HTERT RPE-1 (cell line): Measurements from ENCODE around the gene RO60.
"Not testable (repeated sequence)": the region's sequence is repeated elsewhere in the genome, so short reads cannot be mapped to it uniquely, and the experiment has no call there.

Experiments
- in situ Hi-C: fragments of 300-500 bp; cut with MboI; formaldehyde crosslinking; loops from 4 replicates; pipeline ENCODE4 v1.14.3; 2020; ENCODE audit warnings: low sequenced_read_pairs

RO60 gene

GRCh38 chr1:193059282-193060114 lies at the start of gene RO60, which contains the start of gene UCHL5:
RO60 (plus strand) TSS chr1:193059612; CDS start chr1:193069055, 9,443 bp downstream.
UCHL5 (minus strand) TSS chr1:193059360; CDS start chr1:193059260, 100 bp downstream.
- in situ Hi-C loops, result no loop called here

DNA sequence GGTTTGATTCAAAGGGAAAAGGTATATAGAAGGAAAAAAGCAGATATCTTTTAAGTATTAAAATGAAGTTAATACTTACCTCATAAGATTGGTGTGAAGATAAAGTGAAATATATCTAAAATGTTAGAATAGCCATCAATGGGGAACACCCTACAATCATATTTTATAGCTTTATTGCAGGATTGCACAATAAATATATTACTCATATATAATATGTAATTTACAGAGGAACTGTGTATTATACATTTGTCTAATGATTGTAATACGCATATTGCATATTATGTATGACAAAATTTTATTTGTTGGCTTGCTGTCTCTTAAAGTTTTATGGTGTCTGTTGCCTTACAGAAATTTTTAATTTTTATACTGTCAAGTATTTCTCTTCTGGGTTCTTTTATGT lies 48.0 kb upstream of the RO60 start:
- in situ Hi-C loops, result no loop called here

- in situ Hi-C loops, result no loop called here
These were observed 46.4 kb upstream of the RO60 start for GRCh38 chr1:193013005-193013404.

DNA sequence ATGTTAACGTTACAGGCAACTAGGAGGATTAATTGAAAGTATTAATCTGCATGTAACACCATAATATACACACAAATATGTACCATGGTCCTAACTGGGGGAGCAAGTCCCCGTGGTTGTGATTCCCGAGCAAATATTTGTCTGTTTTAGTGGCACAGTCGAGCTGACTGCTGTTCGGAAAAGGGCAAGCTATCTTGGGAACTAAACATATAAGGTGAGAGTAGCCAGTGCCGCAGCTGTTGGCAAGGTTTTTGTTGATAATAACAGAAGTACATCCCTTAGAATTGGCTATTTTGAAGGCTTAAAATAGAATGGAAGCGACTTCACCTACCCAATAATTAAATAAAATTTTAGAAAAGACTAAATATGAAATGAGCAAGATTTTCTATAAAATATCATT lies 45.7 kb upstream of the RO60 start:
- in situ Hi-C loops, result no loop called here

DNA sequence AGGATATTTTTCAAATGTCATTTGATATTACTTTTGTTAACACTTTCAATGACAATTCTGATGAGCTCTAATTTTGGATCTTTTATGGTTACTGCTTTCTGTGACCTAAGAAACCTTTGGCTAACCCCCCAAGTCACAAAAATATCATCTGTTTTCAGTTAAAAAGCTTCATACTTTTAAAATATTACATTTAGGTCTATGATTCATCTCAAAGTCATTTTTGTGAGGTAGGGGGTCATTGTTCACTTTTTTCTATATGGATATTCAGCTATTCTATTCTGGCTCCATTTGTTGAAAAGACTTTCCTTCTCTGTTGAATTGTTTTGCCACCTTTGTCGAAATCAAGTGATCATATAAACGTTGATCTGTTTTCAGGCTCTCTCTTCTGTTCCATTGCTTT lies 45.0 kb upstream of the RO60 start:
- in situ Hi-C loops, result no loop called here

DNA sequence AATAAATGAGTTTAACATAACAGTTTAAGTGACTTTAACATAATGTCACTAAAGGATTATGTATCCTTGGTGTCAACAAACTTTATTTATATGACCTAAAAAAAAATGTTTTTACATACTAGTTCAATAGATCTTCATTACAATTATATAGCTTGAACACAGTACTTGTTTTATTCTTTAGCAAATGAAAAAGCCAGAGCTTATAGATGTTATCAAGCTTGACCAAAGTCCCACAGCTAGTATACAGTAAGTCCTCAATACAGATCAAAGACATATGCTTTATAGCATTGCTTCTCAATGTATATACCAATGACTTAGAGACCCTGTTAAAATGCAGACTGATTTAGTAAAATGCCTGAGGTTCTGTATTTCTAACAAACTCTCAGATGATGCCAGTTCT lies 42.6 kb upstream of the RO60 start:
- in situ Hi-C loops, result no loop called here

- in situ Hi-C loops, result no loop called here
These were observed 39.9 kb upstream of the RO60 start for GRCh38 chr1:193019442-193020026.

GRCh38 chr1:193025218-193025617 lies 34.2 kb upstream of the RO60 start:
- in situ Hi-C loops, result no loop called here

- in situ Hi-C loops, result no loop called here
These were observed 29.1 kb upstream of the RO60 start for GRCh38 chr1:193030280-193030679.

GRCh38 chr1:193031431-193031830 lies 28.0 kb upstream of the RO60 start:
- in situ Hi-C loops, result no loop called here

- in situ Hi-C loops, result not testable (repeated sequence)
These were observed 26.6 kb upstream of the RO60 start for GRCh38 chr1:193032643-193033427.

GRCh38 chr1:193033610-193034009 lies 25.8 kb upstream of the RO60 start:
- in situ Hi-C loops, result no loop called here

GRCh38 chr1:193036337-193037047 lies 22.9 kb upstream of the RO60 start:
- in situ Hi-C loops, result no loop called here

DNA sequence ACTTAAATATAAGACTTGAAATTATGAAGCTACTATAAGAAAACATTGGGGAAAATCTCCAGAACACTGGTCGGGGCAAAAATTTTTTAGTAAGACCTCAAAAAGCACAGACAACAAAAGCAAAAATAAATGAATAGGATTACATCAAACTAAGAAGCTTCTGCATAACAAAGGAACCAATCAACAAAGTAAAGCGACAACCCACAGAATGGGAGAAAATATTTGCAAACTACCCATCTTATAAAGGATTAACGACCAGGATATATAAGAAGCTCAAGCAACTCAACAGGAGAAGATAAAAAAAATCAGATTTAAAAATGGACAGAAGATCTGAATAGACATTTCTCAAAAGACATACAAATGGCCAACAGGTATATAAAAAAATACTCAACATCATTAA lies 19.4 kb upstream of the RO60 start:
- in situ Hi-C loops, result no loop called here

GRCh38 chr1:193042766-193043691 lies 16.4 kb upstream of the RO60 start:
- in situ Hi-C loops, result no loop called here

- in situ Hi-C loops, result not testable (repeated sequence)
These were observed 10.5 kb upstream of the RO60 start for GRCh38 chr1:193048913-193049312.

GRCh38 chr1:193054169-193054675 lies 5.2 kb upstream of the RO60 start:
- in situ Hi-C loops, result no loop called here

GRCh38 chr1:193058529-193059281 lies 707 bp upstream of the RO60 start:
- in situ Hi-C loops, result no loop called here

- in situ Hi-C loops, result no loop called here
These were observed 647 bp downstream of the RO60 start for GRCh38 chr1:193060115-193060403.
